Activated CD4-positive, alpha-beta T cell treated with anti-CD3 and anti-CD28 coated beads, Interleukin-2, Interleukin-6, amounts not matched to agents 100 ng/mL and 50 ng/mL, durations not matched to agents 16 hours and 8 hours (primary cell): ENCODE data around the gene PLLP.

Source experiments
- DNase-seq: peaks from one replicate; pipeline ENCODE4 v3.0.0-alpha.2; 2020

The PLLP gene

GRCh38 chr16:57253466-57253865, 31.0 kb downstream of the PLLP start:
- DNase-seq = no peak

- no peak for DNase-seq
These were observed 32.2 kb downstream of the PLLP start for GRCh38 chr16:57252148-57252721.

- DNase-seq = no peak
These were observed 33.1 kb downstream of the PLLP start for GRCh38 chr16:57251352-57251751.

DNA sequence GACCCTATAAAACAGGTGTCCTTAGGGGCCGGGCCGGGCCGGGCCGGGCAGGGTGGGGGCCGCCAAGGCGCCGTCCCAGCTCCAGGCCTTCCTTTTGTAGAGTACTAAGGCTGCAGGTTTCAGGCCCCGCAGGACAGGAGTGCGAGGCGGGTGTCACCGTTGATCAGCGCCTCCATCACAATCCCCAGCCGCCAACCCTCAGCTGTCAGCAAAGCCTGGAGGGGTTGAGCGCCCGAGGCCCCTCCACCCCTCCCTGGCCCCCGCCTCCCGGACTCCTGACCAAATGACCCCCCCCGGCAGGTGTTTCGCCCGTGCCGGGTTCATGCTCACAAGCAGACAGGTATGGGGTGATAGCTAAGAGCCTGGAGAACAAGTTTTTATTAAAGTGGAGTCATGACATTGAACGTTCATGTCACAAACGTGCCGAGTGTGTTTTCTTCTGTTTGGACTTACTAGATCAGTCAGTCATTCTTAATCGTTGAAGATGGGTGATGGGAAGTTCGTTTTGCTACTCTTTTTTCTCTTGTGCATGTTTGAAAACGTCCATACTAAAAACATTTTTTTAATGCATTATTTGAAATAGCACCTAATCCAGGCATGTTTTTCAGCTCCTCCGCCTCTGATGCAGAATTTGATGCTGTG, 38.9 kb downstream of the PLLP start:
- no peak for DNase-seq

GRCh38 chr16:57244767-57245471, 39.6 kb downstream of the PLLP start, which contains the start of gene ARL2BP:
Gene ARL2BP, plus strand, starts transcription at chr16:57245259. Its CDS starts 109 bp downstream, at chr16:57245368.
- peak; percentile 98 for DNase-seq

DNA sequence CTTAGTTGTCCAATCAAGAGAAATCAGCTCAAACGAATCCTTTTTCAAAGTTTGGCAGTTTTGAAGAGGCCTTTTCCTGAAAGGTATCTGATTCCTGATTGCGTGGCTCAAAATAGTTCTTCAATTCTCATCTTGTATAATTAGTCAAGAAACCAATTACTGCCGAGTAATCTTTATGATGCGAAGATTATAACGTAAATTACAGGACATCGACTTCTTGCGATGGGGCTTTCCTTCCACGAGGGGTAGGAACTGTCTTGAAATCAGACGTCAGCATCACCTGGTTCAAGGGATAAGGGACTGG, 40.1 kb downstream of the PLLP start:
- no peak for DNase-seq

GRCh38 chr16:57242650-57243049, 41.8 kb downstream of the PLLP start:
- DNase-seq = no peak

- DNase-seq = no peak
These were observed 43.6 kb downstream of the PLLP start for GRCh38 chr16:57240851-57241250.

- peak; percentile 37 for DNase-seq
These were observed 45.4 kb downstream of the PLLP start for GRCh38 chr16:57239107-57239506.

DNA sequence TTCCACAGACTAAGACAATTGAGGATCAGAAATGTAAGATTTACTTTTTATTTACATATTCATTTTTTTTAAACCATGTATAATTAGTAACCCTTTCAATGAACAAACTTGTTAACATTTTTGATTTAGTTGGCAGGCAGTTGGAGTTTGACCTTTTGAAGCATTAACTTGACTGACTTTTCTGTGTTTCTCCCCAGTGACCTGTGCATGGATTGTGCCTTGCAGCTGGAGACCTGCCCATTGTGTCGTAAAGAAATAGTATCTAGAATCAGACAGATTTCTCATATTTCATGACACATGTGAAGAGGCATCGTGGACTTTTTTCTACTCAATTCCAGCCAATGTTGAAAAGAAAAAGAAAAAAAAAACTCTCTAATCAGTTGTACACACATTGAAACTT, 45.8 kb downstream of the PLLP start:
- no peak for DNase-seq

DNA sequence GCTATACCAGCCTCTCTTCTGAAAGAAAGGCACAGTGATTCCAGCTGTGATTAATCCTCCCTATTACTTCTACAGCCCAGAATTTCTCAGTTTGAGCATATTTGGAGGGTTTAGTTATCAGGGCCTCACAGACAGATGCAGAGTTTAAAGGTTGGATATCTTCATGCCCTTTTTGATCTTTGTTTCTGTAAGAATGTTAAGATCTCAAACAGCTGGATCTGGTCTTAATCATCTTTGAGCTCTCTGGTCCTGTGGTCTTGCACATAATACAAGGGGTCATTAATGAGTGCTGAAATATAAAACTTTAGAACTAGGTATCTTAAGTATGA, 48.5 kb downstream of the PLLP start:
- DNase-seq = no peak

DNA sequence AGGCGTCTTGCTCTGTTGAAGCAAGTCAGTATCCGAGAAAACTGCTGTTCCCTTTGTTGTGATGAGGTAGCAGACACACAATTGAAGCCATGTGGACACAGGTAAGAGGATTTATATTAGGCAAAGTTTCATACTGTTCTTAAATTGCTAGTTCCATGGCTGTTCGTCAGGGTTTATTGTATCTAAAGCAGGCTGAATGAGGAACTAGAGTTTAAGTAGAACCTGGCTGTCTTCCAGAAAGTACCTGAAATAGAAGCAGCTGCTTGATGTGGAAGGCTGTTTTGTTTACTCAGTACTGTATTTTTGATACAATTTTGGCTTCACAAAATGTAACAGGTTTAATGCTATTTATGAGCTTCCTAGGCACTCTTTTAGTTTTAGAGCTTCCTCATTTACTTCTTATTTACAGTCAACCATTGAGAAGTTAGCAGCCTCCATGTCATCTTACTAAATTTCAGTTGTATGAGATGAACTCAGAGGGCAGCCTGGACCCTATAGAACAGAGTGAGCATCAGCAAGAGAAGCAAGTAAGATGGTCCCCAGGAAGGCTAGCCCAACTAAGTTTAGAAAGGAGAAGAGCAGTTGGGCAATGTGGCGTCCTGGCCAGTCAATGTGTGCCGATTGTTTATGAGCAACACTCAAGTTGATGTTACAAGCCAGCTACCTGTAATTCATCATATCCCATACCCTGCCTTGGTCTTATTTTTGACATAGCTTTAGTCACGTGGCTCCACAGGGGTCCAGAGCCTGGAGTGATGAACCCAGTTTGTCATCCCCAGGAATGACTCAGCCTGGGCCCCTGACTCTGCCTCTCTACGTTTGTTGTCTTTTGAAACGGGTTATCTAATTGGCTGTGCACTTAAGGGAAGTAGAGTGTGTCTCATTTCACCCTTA, 49.1 kb downstream of the PLLP start:
- peak; percentile 74 for DNase-seq

DNA sequence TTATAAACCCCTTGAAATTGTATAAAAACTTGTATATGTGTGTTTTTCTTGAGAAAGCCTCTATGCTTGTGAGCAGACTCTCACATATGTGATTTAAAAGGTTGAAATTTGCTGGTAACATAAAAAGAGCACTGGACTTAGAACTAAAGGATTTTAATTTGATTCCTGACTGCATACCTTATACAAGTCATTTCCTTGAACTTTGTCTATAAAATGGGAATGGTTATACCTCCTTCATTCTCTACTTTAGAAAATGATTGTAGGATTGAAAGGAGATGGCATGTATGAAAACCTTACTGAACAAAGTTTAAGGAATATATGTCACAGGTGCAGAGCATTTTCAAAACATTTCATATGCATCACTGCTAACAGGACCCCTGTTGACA, 49.8 kb downstream of the PLLP start:
- no peak for DNase-seq

- no peak for DNase-seq
These were observed 50.3 kb downstream of the PLLP start for GRCh38 chr16:57233944-57234706.

- no peak for DNase-seq
These were observed 52.6 kb downstream of the PLLP start for GRCh38 chr16:57231821-57232350.

DNA sequence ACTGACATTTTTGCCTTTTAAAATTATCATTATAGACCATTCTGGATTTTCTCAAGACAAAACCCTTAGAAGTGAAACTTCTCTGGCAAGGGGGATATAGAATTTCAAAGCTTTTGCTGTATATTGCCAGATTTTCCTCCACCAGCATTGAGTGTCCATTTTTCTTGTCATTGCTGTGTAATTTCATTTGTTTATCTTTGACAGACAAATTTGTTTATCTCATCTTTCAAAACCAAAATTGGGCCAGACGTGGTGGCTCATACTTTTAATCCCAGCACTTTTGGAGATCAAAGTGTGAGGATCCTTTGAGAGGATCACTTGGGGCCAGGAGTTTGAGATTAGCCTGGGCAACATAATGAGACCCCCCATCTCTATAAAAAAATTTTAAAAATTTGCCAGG, 55.4 kb downstream of the PLLP start:
- DNase-seq = no peak

DNA sequence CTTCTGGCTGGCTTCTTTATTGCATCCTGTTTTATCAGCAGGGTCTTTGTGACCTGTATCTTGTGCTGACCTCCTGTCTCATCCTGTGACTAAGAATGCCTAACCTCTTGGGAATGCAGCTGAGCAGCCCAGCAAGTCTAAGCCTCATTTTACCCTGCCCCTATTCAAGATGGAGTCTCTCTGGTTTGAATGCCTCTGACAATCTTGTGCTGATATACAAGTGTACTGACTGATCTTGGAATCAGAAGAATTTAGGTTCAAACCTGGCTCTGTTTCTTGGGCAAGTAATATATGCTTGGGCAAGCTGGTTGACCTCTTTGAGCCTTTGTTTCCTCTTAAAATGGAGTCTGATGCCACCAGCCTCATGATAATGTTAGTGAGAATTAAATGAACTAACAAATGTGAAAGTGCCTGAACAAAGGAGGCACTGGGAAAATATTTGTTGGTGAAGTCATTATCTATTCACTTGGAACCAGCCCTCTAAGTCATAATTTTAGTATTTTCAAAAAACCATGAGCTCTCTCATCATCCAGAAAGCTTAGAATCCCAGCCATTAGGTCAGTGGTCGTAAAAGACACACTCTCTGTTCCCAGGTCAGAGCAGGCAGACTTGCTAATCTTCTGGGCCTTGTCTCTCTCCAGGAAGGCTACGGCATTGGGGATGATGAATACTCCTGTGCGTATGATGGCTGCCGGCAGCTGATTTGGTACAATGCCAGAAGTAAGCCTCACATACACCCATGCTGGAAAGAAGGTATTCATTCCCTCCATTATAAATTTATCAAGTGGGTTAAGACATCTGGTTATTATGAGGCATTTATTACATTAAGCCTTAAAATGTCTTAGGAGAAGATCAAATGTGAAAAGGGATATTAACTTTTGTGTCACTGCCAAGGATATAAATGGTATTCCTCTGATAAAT, 57.5 kb downstream of the PLLP start:
- no peak for DNase-seq

DNA sequence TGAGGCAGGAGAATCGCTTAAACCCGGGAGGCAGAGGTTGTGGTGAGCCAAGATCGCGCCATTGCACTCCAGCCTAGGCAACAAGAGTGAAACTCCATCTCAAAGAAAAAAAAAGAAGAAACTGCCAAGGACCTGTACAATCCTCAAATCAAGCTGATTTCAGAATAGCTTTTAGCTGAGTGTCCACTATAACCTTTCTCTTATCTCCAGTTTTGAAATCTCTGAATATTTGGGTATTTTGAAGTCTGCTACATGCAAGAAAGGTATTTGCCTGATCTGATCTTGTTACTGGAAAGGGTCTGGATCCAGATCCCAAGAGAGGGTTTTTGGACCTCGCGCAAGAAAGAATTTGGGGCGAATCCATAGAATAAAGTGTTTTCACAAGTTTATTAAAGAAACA, 58.5 kb downstream of the PLLP start:
- DNase-seq = no peak

- no peak for DNase-seq
These were observed 59.7 kb downstream of the PLLP start for GRCh38 chr16:57224651-57225335.

GRCh38 chr16:57223057-57223456, 61.4 kb downstream of the PLLP start:
- no peak for DNase-seq

GRCh38 chr16:57216968-57217367, 67.5 kb downstream of the PLLP start:
- no peak for DNase-seq
